Measurements from ENCODE around the gene CHD9. TPM values are rescaled to one million over a fixed set of nuclear protein-coding genes. Genes with fewer than 3 reads are reported as not detected.

The CHD9 gene
- total RNA-seq, 1 donor from 2014 or later = 77.4 TPM

DNA sequence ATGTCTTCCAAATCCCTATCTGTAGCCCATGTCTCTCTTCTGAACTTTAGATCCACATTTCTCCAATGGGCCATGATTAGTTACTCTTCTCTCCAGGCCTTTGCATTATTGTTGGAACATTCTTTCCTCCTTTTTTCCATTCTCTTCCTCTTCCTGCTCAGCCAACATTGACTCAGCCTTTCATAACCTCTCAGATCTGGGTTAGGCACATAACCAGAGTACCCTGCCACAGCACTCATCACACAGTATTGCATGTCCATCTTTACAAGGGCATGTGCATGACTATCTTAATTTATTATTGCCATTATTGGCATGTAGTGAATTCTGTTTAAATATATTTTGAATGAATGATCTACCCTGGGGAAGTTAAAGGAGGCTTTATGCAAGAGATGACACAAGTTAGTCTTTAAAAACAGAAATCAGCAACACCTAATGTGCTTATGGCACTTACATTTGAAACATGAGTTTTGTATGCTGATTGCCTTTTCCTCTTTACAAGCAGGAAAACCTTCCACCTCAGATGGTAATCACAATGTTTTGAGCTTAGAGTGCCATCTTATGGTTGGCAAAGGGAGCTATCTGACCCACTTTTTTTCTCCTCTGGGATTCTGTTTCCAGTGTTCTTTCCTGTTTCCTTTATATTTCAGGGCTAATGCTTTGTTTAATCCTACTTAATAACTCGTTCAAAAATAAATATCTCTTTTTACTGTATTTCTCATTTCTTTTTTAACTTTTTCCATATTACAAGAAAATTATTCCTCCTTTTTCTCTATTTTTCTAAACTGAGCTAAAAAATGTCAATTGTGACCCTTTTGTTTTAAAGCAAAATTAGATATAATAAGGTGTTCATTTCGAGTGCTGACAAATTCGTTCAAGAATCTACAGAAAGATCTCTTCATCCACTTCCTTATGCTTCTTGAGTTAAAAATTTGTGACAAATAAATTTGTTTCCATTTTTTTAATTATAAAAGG lies 228.5 kb downstream of the CHD9 start:
- H3K4me1 ChIP-seq (ENCODE audit: insufficient read depth, low read length) = no peaks in the 10 kb centered on the region
- no peak overlapping the region for H3K27ac ChIP-seq (ENCODE audit: low read depth, low read length)
- H3K9ac ChIP-seq (ENCODE audit: low read length) = no peak overlapping the region
- peak; percentile 8 for DNase-seq (ENCODE audit: low read depth)
- Mint-ChIP-seq H3K9me3 (ENCODE audit: unreplicated experiment) (peaks cover 3% of the 10 kb centered on the region), H3K4me3 (ENCODE audit: unreplicated experiment) (no peak overlapping the region), H3K36me3 (ENCODE audit: low read depth, unreplicated experiment) (peaks cover 12% of the 10 kb centered on the region), H3K4me1 (ENCODE audit: low read depth, unreplicated experiment) (no peaks in the 10 kb centered on the region), H3K27me3 (ENCODE audit: low read depth, unreplicated experiment) (no peaks in the 10 kb centered on the region), H3K27ac (ENCODE audit: unreplicated experiment) (no peak overlapping the region)
- H3K79me2 ChIP-seq (ENCODE audit: insufficient read depth, low read length) = no peaks in the 10 kb centered on the region
- no peak overlapping the region for H2AFZ ChIP-seq (ENCODE audit: low read depth, low read length)
- H3K9me3 ChIP-seq (ENCODE audit: insufficient read depth, low read depth, low read length) = no peaks in the 10 kb centered on the region
- no peaks in the 10 kb centered on the region for H3K27me3 ChIP-seq (ENCODE audit: insufficient read depth, low read length)
- H3K4me2 ChIP-seq (ENCODE audit: low read length) = no peak overlapping the region
- TF ChIP-seq CTCF (IDR thresholded peaks at IDR 0.05; ENCODE audit: insufficient read depth, low read depth, low read length) (peak; percentile 63), EZH2 (IDR thresholded peaks at IDR 0.05; ENCODE audit: insufficient read depth, low read length) (no peak)
- H4K20me1 ChIP-seq (ENCODE audit: insufficient read depth, low read length) = peaks cover 14% of the 10 kb centered on the region
- peak; percentile 13 for FAIRE-seq
- H3K36me3 ChIP-seq (ENCODE audit: insufficient read depth, low read length) = peaks cover 36% of the 10 kb centered on the region
- no peak overlapping the region for H3K4me3 ChIP-seq (ENCODE audit: insufficient read depth, low read depth, low read length)

- Histone ChIP-seq H3K27me3 (ENCODE audit: insufficient read depth, low read length) (no peaks in the 10 kb centered on the region), H3K79me2 (ENCODE audit: insufficient read depth, low read length) (no peaks in the 10 kb centered on the region)
- TF ChIP-seq CTCF (IDR thresholded peaks at IDR 0.05; ENCODE audit: insufficient read depth, low read depth, low read length) (no peak), EZH2 (IDR thresholded peaks at IDR 0.05; ENCODE audit: insufficient read depth, low read length) (no peak)
These were observed 230.4 kb downstream of the CHD9 start for GRCh38 chr16:53285236-53285635.

GRCh38 chr16:53290520-53290919 lies 235.7 kb downstream of the CHD9 start:
- H3K4me2 ChIP-seq (ENCODE audit: low read length) = no peak overlapping the region
- H3K36me3 ChIP-seq (ENCODE audit: insufficient read depth, low read length) = peaks cover 63% of the 10 kb centered on the region
- no peak overlapping the region for H2AFZ ChIP-seq (ENCODE audit: low read depth, low read length)
- no peaks in the 10 kb centered on the region for H3K27me3 ChIP-seq (ENCODE audit: insufficient read depth, low read length)
- TF ChIP-seq CTCF (IDR thresholded peaks at IDR 0.05; ENCODE audit: insufficient read depth, low read depth, low read length) = no peak
- TF ChIP-seq EZH2 (IDR thresholded peaks at IDR 0.05; ENCODE audit: insufficient read depth, low read length) = no peak
- peaks cover 10% of the 10 kb centered on the region for H3K36me3 Mint-ChIP-seq (ENCODE audit: low read depth, unreplicated experiment)
- FAIRE-seq = no peak
- peaks cover 2% of the 10 kb centered on the region for H3K4me1 Mint-ChIP-seq (ENCODE audit: low read depth, unreplicated experiment)
- H3K9me3 ChIP-seq (ENCODE audit: insufficient read depth, low read depth, low read length) = no peaks in the 10 kb centered on the region
- no peak overlapping the region for H3K4me3 ChIP-seq (ENCODE audit: insufficient read depth, low read depth, low read length)
- H3K9ac ChIP-seq (ENCODE audit: low read length) = no peak overlapping the region
- H3K27ac ChIP-seq (ENCODE audit: low read depth, low read length) = no peak overlapping the region
- H3K27ac Mint-ChIP-seq (ENCODE audit: unreplicated experiment) = no peak overlapping the region
- no peaks in the 10 kb centered on the region for H3K9me3 Mint-ChIP-seq (ENCODE audit: unreplicated experiment)
- DNase-seq (ENCODE audit: low read depth) = no peak
- no peak overlapping the region for H3K4me3 Mint-ChIP-seq (ENCODE audit: unreplicated experiment)
- H3K4me1 ChIP-seq (ENCODE audit: insufficient read depth, low read length) = no peaks in the 10 kb centered on the region
- no peaks in the 10 kb centered on the region for H3K27me3 Mint-ChIP-seq (ENCODE audit: low read depth, unreplicated experiment)
- H4K20me1 ChIP-seq (ENCODE audit: insufficient read depth, low read length) = no peaks in the 10 kb centered on the region
- H3K79me2 ChIP-seq (ENCODE audit: insufficient read depth, low read length) = no peaks in the 10 kb centered on the region

More at GRCh38 chr16:53285236-53285635, 230.4 kb downstream of the CHD9 start:
- Histone ChIP-seq H3K9ac (ENCODE audit: low read length) (no peak overlapping the region), H3K4me3 (ENCODE audit: insufficient read depth, low read depth, low read length) (no peak overlapping the region), H3K27ac (ENCODE audit: low read depth, low read length) (no peak overlapping the region), H3K4me2 (ENCODE audit: low read length) (no peak overlapping the region), H3K36me3 (ENCODE audit: insufficient read depth, low read length) (peaks cover 45% of the 10 kb centered on the region), H3K9me3 (ENCODE audit: insufficient read depth, low read depth, low read length) (no peaks in the 10 kb centered on the region), H4K20me1 (ENCODE audit: insufficient read depth, low read length) (peaks cover 14% of the 10 kb centered on the region), H2AFZ (ENCODE audit: low read depth, low read length) (no peak overlapping the region), H3K4me1 (ENCODE audit: insufficient read depth, low read length) (no peaks in the 10 kb centered on the region)
- Mint-ChIP-seq H3K4me3 (ENCODE audit: unreplicated experiment) (no peak overlapping the region), H3K27me3 (ENCODE audit: low read depth, unreplicated experiment) (no peaks in the 10 kb centered on the region), H3K4me1 (ENCODE audit: low read depth, unreplicated experiment) (no peaks in the 10 kb centered on the region), H3K27ac (ENCODE audit: unreplicated experiment) (no peak overlapping the region), H3K36me3 (ENCODE audit: low read depth, unreplicated experiment) (peaks cover 6% of the 10 kb centered on the region), H3K9me3 (ENCODE audit: unreplicated experiment) (no peaks in the 10 kb centered on the region)
- no peak for FAIRE-seq
- no peak for DNase-seq (ENCODE audit: low read depth)

All from astrocyte (in vitro differentiated cells and primary cell).